ELR (cell line): Measurements from ENCODE around the gene SCN11A.

Experiments used
- DNase-seq: peaks from one replicate; pipeline ENCODE4 v3.0.0-alpha.2; 2015; ENCODE audit warnings: low read depth

Gene SCN11A

GRCh38 chr3:39051649-39052561 is at the start of gene SCN11A, which contains the start of gene WDR48:
Gene SCN11A (minus strand): TSS chr3:39051944. CDS start chr3:38950362, 101,582 bp downstream.
Gene WDR48 (plus strand): TSS chr3:39052016. CDS start chr3:39052026, 10 bp downstream.
- DNase-seq: peak; percentile 90

GRCh38 chr3:39101022-39101689 is 49.4 kb upstream of the SCN11A start:
- DNase-seq: peak; percentile 65

GRCh38 chr3:39100500-39100886 is 48.7 kb upstream of the SCN11A start:
- no peak for DNase-seq

GRCh38 chr3:39099738-39100499 is 48.2 kb upstream of the SCN11A start:
- DNase-seq: no peak

- DNase-seq: no peak
Observed at GRCh38 chr3:39099242-39099641, 47.5 kb upstream of the SCN11A start.

- no peak for DNase-seq
Observed at GRCh38 chr3:39098473-39099000, 46.8 kb upstream of the SCN11A start.

- no peak for DNase-seq
Observed at GRCh38 chr3:39097716-39098472, 46.1 kb upstream of the SCN11A start.

- DNase-seq: peak; percentile 10
Observed at GRCh38 chr3:39096775-39097174, 45.0 kb upstream of the SCN11A start.

- DNase-seq: no peak
Observed at GRCh38 chr3:39095778-39096177, 44.0 kb upstream of the SCN11A start.

- DNase-seq: no peak
Observed at GRCh38 chr3:39094851-39095677, 43.3 kb upstream of the SCN11A start.

- no peak for DNase-seq
Observed at GRCh38 chr3:39090922-39091321, 39.2 kb upstream of the SCN11A start.

- DNase-seq: peak; percentile 7
Observed at GRCh38 chr3:39088889-39089288, 37.1 kb upstream of the SCN11A start.

- DNase-seq: no peak
Observed at GRCh38 chr3:39088456-39088855, 36.7 kb upstream of the SCN11A start.

GRCh38 chr3:39086144-39086543 is 34.4 kb upstream of the SCN11A start:
- DNase-seq: no peak

- no peak for DNase-seq
Observed at GRCh38 chr3:39082666-39083313, 31.0 kb upstream of the SCN11A start.

GRCh38 chr3:39080026-39080425 is 28.3 kb upstream of the SCN11A start:
- DNase-seq: no peak

GRCh38 chr3:39079530-39079929 is 27.8 kb upstream of the SCN11A start:
- DNase-seq: no peak

GRCh38 chr3:39075910-39076309 is 24.2 kb upstream of the SCN11A start:
- DNase-seq: no peak

- DNase-seq: no peak
Observed at GRCh38 chr3:39068556-39068955, 16.8 kb upstream of the SCN11A start.

- no peak for DNase-seq
Observed at GRCh38 chr3:39067286-39067685, 15.5 kb upstream of the SCN11A start.
